Femur (tissue), 1 donor: Measurements from ENCODE around the gene KIAA1614.
A peak's percentile ranks its signal among the peaks of the same experiment; 100 is the strongest.

Experiments
- DNase-seq: peaks from one replicate; pipeline ENCODE4 v3.0.0-alpha.2; 2017

The KIAA1614 gene

DNA sequence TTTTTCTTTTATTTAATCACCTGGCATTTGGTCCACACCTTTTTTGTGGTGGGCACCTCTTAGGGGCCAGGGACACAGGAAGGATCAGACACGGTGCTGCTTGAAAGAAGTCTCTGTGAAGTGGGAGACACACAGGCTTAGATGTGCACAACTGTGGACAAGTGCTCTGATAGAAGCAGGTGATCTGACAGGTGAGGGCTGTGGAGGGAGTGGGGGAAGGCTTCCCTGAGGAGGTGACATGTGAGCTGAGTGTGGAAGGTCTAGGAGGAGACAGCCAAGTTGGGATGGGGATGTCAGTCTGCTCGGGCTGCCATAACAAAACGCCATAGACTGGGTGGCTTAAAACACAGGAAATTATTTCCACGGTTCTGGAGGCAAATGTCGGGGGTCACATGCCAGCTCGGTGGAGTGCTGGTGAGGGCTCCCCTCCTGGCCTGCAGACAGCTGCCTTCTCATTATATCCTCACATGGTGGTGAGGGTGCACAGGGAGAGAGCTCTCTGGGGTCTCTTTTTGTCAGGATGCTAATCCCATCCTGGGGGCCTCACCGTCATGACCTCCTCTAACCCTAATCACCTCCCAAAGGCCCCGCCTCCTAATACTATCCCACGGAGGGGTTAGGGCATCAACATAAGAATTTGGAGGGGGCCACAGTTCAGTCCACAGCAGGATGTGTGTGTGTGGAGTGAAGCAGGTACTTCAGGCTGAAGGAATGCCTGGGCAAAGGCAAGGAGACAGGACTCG, 5.2 kb upstream of the KIAA1614 start:
- no peak for DNase-seq

DNA sequence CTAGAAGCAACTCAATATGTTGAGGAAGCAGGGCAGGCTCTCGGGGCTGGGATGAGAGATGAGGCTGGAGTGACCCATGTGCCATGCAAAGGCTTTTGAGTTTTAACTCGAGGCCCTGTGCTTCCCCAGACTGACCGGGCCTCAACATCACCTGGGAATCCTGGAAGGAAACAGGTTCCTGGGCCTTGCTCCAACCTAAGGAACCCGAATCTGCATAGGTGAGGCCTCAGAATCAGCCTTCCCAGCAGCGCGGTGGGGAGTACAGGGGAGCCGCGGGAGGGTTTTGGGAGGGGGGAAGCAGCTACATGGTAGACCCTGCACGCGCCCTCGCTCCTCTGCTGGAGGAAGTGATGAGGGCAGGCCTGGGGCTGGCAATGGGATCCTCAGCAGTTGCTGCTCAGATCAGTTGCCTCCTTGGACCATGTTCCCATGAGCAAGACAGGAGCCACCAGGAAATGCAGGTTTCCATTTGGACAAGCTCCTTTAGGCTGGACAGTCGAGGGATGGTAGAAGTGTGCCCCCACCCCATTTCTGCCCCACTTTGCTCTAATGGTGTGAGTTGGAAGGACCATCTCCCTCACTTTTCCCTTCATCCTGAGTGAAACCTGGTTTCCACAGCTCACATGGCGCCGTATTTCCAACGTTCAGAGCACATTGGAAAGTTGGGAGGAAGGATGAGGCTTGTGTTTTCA, 4.5 kb upstream of the KIAA1614 start:
- no peak for DNase-seq

DNA sequence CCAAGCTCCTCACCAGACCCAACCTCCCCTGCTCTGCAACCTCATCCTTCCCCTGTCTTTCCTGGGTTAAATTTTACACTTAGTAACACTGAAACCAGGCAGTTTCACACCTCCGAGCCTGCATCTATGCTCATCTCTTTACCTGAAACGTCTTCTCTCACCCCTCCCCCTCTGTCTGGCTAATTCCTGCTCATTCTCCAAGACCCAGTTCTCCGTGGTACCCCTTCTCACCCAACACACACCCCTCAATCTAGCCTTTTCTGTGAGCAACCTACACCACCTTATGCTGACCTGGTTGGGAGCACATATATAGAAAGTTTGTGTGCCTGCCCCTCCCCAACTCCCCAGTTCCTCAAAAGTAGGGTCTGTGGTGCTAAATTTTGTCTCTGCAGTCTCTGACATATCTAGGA, 3.7 kb upstream of the KIAA1614 start:
- DNase-seq = no peak

DNA sequence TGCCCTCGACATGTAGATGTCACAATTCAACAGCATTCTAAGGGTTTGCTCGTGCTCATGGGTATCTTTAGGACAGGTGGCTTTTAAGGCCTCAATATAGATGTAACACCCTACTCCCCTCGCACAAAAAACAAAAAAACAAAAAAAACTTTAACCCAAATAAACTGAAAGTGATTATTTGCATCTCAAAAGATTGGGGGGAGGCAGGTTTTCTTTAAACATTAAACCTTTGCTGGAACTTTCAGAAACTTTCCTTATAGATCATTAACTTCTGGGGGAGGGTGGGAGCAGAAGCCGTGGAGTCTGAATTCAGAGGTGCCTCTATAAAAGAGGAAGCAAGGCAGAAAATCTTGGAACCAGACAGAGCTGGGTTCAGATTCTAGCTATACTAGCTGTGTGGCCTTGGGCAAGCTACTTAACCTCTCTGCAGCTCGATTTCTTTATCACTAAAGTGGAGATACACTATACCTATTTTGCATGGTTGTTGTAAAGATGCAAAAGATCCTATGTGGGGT, 3.2 kb upstream of the KIAA1614 start:
- DNase-seq = no peak

DNA sequence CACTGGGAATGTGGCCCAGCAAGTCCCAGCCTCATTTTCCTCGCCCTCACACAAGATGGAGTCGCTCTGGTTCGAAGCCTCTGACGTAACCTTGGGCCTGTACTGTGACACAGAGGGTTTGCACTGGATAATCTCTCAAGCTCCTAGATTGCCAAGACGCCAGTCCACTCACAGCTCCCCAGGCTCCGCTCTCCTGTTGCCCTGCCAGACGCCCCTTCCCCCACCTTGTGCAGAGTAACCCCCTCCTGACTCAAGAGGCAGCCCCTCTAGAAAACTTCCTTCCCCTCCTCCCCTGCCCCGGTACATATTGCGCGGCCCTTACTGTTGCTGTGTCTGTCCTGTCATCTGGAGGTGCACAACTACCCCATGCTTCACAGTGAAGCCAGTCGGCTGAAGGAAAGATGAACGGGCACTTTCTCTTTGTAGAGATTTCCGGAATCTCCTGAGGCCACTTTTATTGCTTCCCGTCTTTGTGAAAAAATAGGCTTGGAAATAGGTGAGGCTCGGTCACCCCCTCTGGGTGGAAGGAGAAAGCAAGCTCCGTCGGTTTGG, 981 bp upstream of the KIAA1614 start:
- DNase-seq = peak; percentile 48

DNA sequence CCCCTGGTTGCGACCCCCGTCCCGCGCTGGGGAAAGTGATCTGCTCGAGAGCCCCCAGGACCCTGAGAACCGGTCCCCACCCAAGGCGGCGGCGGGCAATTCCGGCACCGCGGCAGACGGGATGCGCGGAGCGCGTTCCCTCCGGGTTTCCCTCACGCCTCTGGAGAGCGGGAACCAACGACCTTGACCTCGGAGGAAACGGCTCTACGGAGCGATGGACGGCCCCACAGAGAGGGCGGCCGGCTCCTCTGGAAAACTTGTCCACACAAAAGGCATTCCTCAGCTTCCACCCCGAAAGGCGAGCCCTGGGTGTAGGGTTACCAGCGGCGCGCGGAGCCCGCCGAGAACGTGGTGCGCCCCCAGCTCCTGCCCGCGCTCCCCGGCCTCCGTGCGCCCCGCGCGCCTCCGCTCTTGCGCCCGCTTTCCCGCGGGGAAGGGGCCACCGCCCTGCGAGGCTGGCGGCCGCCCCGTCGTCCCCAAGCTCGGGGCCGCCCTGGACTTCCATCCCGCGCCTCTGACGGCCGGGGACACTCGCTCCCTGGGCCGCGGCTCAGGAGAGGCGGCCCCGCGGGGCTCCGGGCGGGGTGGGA, 391 bp upstream of the KIAA1614 start:
- DNase-seq = peak; percentile 55

DNA sequence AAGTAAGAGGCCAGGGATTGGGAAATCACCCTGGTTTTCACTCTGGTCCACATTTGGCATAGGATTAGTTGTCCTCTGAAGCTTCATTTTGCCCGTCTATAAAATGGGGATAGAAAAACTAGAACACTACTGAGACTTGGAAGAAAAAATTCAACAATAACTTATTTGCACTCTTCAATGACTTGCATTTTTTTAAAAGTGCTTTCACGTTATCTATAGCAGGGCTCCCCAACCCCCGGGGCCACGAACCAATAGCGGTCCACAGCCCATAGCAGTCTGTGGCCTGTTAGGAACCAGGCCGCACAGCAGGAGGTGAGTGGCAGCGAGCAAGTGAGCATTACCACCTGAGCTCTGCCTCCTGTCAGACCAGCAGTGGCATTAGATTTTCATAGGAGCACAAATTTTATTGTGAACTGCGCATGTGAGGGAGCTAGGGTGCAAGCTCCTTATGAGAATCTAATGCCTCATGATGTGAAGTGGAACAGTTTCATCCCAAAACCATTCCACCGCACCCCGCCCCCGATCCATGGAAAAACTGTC, 2.8 kb downstream of the KIAA1614 start:
- no peak for DNase-seq

DNA sequence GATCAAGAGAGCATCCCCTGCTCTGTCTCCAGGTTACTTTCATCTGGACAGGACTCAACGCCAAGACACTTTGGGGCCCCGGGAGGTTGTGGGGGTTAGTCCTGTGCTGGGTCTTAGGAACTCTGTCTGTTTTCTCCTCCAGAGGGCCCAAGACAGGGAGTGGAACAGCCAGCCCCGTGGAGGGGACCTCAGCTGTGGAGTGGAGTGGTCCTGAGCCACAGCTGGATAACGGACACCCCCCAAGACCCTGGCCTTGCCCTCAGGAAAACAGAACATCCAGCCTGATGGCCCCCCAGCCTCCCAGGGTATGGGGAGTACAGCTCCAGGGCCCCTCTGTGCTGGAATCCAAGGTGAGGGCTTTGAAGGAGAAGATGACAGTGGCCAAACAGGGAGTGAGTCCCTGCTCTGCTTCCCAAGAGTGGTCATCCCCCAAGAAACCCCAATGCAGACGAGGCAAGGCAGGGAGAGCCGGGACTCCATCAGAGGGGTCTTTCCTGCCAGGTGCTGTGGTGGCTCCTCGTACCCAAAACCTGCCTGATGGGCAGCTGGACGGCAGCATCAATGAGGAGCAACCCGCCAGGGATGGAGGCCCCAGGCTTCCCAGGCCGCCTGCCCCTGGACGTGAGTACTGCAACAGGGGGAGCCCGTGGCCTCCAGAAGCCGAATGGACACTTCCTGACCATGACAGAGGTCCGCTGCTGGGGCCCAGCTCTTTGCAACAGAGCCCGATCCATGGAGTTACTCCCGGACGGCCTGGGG, 3.5 kb downstream of the KIAA1614 start:
- no peak for DNase-seq

DNA sequence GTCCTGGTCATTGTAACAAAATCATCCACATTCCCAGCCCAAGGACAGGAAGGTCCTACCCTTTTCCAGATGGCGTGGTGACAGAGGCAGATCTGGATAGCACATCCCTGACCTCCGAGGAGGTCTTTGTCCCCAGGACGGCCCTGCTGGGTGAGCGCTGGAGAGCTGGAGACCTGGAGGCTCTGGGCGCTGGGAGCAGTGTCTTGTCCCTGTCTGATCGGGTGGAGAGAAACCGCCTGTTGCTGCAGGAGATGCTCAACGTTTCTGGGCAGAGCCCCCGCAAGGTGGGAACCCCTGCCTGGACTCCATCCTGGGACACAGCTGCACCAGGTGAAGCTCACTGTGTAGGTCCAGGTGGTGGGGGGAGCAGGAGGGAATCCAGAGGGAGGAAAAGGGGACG, 4.1 kb downstream of the KIAA1614 start:
- DNase-seq = no peak

DNA sequence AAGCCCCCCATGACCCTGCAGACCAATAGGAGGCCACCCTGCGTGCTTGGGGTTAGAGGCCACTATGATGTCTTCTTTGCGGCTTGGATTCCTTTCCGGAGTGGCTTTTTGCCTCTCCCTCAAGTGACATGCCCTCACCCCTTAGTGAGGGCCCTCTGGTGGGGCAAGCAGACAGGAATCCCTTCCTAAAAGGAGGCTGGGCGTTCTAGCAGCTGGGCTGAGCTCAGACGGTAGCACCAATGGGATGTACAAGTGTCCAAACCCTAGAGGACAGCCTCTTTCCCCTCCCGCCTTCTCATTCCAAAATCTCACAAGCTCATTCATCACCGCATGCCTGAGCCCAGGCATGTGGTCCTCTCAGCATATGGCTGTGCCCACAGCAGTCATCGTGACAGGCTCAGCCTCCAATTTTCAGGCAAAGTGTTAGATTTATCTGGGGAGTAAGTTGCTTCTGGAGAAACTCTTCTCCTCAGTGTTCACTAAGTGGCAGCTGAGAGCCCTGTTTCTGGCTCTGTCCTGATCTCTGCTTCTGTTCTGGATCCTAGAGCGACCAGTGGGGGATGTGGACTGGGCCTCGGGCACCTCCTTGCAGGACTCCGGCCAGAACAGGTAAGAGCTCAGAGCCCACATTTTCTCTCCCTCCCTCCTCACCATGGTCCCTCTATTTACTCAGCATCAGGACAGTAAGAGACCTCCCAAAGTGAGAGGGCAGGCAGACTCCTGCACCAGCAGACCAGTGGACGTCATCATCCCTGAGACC, 4.8 kb downstream of the KIAA1614 start:
- no peak for DNase-seq

DNA sequence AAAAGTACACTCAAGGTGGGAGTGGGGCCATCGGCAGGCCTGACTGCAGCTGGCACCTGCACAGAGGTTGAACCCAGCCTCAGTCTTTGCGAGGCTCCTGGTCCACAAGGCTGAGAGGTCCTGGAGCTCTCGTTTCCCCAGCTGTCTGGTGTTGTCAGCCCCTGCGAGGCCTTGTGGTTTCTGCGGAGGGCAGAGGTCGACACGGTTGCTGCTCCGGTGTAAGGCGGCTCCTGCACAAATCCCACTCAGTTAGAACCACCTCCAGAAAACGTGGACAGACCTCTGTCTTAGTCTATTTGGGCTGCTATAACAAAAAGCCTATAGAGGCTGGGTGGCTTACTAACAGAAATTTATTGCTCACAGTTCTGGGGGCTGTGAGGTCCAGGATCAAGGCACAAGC, 5.8 kb downstream of the KIAA1614 start:
- no peak for DNase-seq

DNA sequence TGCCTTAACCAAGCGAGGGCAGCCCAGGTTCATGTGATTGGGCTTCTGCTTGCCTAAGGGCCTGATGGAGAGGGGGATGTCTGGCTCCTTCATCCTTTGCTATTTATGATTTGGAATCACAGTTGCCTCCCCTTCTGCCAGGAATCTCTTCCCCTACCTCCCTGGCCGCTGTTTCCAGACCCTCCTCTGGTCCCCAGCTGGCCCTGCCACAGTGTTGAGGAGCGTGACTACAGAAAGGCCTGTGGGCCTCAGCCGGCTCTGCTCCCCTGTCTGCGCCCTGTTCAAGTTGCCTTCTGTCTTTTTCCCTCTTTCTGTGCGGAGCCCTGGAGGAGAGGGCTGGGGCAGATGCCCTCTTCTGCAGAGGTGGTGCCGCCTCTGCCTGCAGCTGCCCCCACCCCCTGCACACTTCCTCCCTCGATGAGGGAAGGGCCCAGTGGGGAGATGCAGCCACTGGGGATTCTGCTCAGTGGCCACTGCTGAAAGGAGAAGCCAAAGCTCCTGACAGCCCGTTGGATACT, 6.5 kb downstream of the KIAA1614 start:
- DNase-seq = no peak

DNA sequence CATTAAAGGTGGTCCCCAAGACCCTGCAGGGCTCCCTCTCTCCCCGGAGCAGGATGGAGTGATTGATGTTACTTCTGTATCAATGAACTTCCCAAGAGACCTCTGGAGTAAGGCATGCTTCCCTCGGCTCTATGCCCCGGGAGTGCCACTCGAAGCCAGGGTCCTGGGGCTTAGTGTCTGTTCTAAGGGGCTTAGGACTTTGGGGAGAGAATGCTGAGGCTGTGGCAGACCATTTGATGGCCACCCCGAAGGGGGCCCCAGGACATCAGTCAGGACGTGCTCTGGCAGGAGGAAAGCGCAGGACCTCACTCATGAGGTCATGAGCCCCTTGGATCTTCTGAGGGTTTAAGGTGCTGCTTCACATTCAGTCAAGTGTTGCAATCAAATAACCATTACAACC, 7.5 kb downstream of the KIAA1614 start:
- no peak for DNase-seq

DNA sequence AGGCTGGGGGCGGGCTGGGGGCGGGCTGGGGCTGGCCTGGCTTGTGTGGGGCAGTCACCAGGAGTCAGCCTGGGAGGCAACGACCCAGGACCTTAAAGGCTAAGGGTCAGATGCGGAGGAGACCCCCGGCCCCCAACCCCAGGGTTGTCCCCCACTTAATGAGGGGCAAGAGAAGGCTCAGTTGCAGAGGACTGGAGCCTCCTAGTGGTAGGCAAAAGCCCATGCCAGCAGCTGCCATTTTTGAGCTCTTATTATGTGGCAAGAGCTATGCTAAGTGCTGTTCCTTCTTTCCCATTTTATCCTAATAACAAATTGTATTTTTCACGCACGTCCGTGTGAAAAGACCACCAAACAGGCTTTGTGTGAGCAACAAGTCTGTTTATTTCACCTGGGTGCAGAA, 8.0 kb downstream of the KIAA1614 start:
- no peak for DNase-seq

DNA sequence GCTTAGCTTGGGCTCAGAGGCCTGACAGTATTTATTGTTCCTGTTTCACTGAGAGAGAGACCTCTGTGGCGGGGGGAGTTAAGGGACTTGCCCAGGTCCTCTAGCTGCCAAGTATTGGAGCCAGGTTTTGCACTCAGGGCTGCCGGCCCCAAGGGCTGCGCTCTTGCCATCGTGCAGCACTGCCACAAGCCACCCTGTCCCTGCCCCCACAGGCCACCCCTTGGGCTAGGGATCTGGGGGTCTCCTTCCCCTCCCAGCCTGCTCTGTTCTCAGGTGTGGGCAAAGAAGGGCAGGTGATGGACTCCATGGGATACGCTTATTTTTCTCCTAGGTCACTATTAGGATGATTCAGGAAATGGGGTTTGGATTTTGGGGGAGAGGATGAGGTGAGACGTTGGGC, 8.7 kb downstream of the KIAA1614 start:
- no peak for DNase-seq

DNA sequence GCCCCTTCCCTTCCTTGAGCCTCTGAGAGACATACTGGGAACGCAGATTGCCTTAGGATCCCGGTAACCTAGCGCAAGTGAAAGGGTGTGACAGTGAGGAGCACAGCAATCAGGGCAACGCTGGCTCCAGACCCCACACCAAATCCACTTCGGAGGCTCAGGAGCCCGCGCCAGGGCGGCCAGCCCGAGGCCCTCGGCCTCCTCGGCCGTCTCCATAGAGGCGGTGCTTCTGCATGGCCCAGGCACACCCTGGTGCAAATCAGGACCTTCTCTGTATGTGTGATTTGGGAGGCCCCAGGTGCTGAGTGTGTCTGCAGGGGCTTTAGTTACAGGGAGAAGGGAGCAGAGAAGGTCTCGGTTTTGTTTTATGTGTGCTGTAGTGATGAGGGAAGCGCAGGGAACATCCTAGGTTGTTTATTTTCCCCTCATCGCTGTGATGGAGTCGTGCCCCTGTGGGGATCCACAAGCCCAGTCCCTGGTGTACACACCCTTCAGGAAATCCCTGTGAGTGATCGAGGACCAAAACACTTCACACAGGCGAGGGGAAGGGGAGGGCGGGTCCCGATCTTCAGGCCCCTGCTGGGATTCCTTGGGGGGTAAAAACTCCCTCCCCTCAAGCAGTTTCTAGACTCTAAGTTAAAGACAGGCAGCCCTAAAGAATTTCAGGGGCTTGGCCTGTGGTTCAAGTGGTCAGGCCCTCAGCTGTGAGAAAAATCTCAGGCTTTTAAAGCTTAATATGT, 9.4 kb downstream of the KIAA1614 start:
- no peak for DNase-seq

DNA sequence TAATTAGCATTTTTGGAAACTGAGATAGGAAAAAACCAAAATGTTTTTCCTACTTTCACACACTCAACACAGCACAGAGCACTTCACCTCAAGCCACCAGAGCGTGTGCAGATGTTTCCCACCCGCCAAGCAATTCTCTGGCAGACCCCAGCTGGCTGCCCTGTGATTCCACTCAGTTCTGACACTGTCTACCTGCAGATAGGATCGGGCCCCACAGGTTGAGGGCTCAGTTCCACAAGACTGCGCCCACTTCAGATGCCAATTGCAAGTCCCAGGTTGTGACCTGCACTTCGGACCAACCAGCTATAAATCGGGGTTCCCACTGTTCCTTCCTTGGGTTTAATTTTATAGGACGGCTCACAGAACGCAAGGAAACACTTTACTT, 9.9 kb downstream of the KIAA1614 start:
- DNase-seq = no peak

DNA sequence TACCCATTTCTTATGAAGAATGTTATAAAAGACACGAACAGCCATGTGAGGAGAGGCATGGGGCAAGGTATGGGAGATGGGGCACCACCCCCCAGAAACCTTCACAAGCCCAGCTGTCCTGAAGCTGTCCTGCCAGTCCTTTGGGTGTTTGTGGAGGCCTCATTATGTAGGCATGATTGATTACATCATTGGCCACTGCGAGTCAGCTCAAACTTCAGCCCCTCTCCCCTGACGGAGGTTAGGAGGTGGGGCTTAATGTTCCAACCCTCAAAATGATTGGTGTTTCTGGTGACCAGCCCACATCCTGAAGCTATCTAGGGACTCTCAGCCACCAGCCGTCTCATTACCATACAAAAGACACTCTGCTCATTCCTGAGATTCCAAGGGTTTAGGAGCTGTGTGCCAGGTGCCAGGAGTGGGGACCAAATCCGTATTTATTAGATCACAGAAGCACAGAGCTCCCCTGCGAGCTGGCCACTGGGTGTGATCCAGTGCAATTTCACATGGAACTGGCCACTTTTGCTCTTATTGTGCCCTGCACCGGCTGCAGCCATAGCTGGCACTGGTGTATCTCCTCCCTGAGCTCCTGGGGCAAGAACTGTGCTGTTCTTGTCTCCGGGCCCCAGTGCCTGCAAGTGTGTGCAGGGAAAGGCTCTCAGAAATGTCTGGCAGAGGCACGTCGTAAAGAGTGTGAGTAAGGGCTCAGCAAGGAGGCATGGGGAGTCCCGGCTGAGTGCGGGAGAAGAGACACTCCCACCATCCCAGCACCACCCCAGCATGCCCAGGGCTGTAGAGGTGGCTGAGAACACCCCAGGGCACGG, 10.5 kb downstream of the KIAA1614 start:
- DNase-seq = peak; percentile 41

DNA sequence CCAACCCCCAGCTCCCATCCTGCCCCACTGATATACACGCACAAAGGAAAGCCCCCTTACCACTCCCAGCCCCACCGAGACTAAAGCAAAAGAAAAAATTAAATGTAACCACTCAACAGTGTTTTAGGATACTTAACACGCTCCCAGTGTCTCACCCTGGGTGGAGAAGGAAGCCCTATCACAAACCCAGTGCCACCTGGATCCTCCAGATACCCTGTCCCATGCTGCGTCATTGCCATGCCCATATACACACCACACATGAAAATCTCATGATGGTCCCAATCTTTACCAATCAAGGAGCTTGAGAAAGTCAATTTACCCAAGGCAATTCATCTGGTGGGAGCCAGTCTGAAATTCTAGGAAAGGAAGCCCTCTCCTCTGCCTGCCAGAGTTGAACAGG, 11.2 kb downstream of the KIAA1614 start:
- DNase-seq = no peak

DNA sequence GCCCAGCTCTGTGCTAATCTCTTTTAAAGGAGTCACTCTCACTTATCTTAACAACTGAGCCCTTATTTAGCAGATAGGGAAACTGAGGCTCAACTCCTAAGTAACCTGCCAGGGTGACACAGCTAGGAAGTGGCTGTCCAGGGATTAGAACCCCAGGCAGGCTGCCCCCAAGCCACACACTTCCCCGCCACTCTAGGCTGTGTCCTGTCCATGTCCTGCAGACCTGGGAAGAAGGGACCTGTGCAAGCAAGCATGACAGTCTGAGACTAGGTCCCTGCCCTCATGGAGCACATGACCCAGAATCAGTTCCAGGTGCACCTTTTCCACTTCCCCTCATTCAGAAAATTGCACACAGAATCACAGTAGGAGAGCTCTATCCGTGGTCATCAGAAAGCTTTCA, 12.2 kb downstream of the KIAA1614 start:
- no peak for DNase-seq
